ENCODE data around the gene NTN1. TPM values are rescaled to one million over a fixed set of nuclear protein-coding genes. Genes with fewer than 3 reads are reported as not detected.

NTN1 gene
- total RNA-seq, 1 experiment from 2014 or later: 14.5 TPM

DNA sequence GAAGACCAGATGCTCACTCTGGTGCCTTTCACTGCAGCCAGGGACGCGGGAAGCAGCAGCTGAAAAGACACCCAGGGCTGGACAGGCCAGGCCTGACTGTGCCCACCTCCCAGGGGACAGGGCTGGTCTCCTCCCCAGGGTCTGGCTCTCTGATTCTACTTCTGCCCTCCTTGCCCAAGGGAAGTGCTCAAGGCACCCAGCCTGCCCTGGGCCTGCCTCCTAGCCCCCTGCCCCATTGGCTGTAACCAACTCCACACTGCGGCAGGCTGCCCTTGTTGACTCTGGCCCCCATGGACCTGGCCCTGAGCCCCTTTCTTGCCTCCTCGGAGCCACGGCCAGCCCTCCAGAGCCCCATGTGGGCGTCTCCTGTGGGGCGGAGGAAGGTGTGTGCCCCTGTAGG, 212.5 kb downstream of the NTN1 start:
- no TSS peak for BruUV-seq (replicated peaks)

DNA sequence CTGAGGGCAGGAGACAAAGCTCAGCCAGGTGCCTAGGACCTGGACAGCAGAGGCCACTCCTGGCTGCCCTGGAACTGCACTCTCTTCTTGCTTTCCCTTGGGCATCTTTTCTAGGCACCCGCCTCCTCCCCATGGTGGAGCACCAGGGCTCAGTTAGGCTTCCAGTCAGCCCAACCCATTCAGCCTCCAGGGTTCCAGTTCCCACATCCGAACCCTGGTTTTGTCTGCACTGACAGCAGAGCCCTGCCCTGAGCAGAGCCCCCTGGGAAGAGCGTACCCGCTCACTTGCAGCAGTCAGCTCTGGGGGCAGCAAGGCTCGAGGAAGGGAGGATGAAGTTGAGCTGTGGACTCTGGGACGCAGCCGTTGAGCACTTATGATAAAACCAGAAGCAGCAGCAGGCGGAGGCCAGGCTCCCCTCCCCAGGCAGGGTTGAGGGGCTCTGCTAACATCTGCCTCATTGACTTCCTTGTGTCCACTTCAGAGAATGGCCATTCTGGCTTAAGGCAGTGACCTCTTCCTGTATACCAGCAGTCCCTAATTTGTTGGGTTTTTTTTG, 213.2 kb downstream of the NTN1 start:
- BruUV-seq (replicated peaks): no TSS peak
- ChIA-PET POLR2A (no interaction called here), CTCF (no interaction called here)
- intact Hi-C loops (cut with micrococcal nuclease; ENCODE audit: unreplicated experiment) (no loop called here), in situ Hi-C loops (cut with HindIII; ENCODE audit: low pct_unique_long_range_greater_than_20kb, low sequenced_read_pairs) (no loop called here)
- H3K9me3 ChIP-seq (ENCODE audit: control insufficient read depth, insufficient read depth, low read depth, low read length): no peaks in the 10 kb centered on the region
- H3K27me3 ChIP-seq (ENCODE audit: control insufficient read depth, insufficient read depth, low read length): no peaks in the 10 kb centered on the region
- H3K36me3 ChIP-seq (ENCODE audit: control insufficient read depth, insufficient read depth, low read length): no peaks in the 10 kb centered on the region
- ATAC-seq (no peak), DNase-seq (ENCODE audit: low read depth, low spot score) (no peak)
- H3K4me1 ChIP-seq (ENCODE audit: control insufficient read depth, insufficient read depth, low read length): no peaks in the 10 kb centered on the region; the same call in 1 of the 2 replicates
- no peak overlapping the region for H3K27ac ChIP-seq (ENCODE audit: low read length)
- TF ChIP-seq, protein P1, sequence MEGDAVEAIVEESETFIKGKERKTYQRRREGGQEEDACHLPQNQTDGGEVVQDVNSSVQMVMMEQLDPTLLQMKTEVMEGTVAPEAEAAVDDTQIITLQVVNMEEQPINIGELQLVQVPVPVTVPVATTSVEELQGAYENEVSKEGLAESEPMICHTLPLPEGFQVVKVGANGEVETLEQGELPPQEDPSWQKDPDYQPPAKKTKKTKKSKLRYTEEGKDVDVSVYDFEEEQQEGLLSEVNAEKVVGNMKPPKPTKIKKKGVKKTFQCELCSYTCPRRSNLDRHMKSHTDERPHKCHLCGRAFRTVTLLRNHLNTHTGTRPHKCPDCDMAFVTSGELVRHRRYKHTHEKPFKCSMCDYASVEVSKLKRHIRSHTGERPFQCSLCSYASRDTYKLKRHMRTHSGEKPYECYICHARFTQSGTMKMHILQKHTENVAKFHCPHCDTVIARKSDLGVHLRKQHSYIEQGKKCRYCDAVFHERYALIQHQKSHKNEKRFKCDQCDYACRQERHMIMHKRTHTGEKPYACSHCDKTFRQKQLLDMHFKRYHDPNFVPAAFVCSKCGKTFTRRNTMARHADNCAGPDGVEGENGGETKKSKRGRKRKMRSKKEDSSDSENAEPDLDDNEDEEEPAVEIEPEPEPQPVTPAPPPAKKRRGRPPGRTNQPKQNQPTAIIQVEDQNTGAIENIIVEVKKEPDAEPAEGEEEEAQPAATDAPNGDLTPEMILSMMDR (IDR thresholded peaks at IDR 0.05): no peak
- TF ChIP-seq SIN3A (IDR thresholded peaks at IDR 0.05; ENCODE audit: borderline replicate concordance, insufficient read depth, low read depth, low read length): no peak
- TF ChIP-seq POLR2AphosphoS5 (IDR thresholded peaks at IDR 0.05; ENCODE audit: low read depth, low read length): no peak
- no peak for TF ChIP-seq TCF7L2 (IDR thresholded peaks at IDR 0.05; ENCODE audit: low read depth, low read length)
- TF ChIP-seq, protein P2, sequence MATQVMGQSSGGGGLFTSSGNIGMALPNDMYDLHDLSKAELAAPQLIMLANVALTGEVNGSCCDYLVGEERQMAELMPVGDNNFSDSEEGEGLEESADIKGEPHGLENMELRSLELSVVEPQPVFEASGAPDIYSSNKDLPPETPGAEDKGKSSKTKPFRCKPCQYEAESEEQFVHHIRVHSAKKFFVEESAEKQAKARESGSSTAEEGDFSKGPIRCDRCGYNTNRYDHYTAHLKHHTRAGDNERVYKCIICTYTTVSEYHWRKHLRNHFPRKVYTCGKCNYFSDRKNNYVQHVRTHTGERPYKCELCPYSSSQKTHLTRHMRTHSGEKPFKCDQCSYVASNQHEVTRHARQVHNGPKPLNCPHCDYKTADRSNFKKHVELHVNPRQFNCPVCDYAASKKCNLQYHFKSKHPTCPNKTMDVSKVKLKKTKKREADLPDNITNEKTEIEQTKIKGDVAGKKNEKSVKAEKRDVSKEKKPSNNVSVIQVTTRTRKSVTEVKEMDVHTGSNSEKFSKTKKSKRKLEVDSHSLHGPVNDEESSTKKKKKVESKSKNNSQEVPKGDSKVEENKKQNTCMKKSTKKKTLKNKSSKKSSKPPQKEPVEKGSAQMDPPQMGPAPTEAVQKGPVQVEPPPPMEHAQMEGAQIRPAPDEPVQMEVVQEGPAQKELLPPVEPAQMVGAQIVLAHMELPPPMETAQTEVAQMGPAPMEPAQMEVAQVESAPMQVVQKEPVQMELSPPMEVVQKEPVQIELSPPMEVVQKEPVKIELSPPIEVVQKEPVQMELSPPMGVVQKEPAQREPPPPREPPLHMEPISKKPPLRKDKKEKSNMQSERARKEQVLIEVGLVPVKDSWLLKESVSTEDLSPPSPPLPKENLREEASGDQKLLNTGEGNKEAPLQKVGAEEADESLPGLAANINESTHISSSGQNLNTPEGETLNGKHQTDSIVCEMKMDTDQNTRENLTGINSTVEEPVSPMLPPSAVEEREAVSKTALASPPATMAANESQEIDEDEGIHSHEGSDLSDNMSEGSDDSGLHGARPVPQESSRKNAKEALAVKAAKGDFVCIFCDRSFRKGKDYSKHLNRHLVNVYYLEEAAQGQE (IDR thresholded peaks at IDR 0.05; ENCODE audit: insufficient read depth in 1 of 2, low read depth in 2 of 2, low read length in 1 of 2): no peak
- no peak overlapping the region for H3K4me3 ChIP-seq (ENCODE audit: low read depth in 2 of 2, low read length in 2 of 2)

More for the DNA sequence above, 212.5 kb downstream of the NTN1 start:
- Histone ChIP-seq H3K27me3 (ENCODE audit: control insufficient read depth, insufficient read depth, low read length) (no peaks in the 10 kb centered on the region), H3K4me1 (ENCODE audit: control insufficient read depth, insufficient read depth, low read length) (no peaks in the 10 kb centered on the region), H3K36me3 (ENCODE audit: control insufficient read depth, insufficient read depth, low read length) (no peaks in the 10 kb centered on the region), H3K4me3 (ENCODE audit: low read depth in 2 of 2, low read length in 2 of 2) (no peak overlapping the region), H3K27ac (ENCODE audit: low read length) (no peak overlapping the region), H3K9me3 (ENCODE audit: control insufficient read depth, insufficient read depth, low read depth, low read length) (no peaks in the 10 kb centered on the region)
- no peak for ATAC-seq
- in situ Hi-C loops (cut with HindIII; ENCODE audit: low pct_unique_long_range_greater_than_20kb, low sequenced_read_pairs): no loop called here
- CTCF ChIA-PET: no interaction called here
- no peak for TF ChIP-seq TCF7L2 (IDR thresholded peaks at IDR 0.05; ENCODE audit: low read depth, low read length)
- TF ChIP-seq, protein P2 (IDR thresholded peaks at IDR 0.05; ENCODE audit: insufficient read depth in 1 of 2, low read depth in 2 of 2, low read length in 1 of 2): no peak
- TF ChIP-seq SIN3A (IDR thresholded peaks at IDR 0.05; ENCODE audit: borderline replicate concordance, insufficient read depth, low read depth, low read length): no peak
- TF ChIP-seq POLR2AphosphoS5 (IDR thresholded peaks at IDR 0.05; ENCODE audit: low read depth, low read length): no peak
- TF ChIP-seq, protein P1 (IDR thresholded peaks at IDR 0.05): no peak
- intact Hi-C loops (cut with micrococcal nuclease; ENCODE audit: unreplicated experiment): no loop called here
- POLR2A ChIA-PET: no interaction called here
- no peak for DNase-seq (ENCODE audit: low read depth, low spot score)
